Tibial artery (tissue), 4 donors: ENCODE results near the gene AP1M1.
A peak's percentile ranks its signal among the peaks of the same experiment; 100 is the strongest.

Source experiments
- DNase-seq, 2 donors: peaks; one replicate each; pipeline ENCODE4 v3.0.0-alpha.2; 2019
- H3K27ac ChIP-seq, 2 donors: fragments of 200-600 bp; sonication (generic) in 1 of 2; 1 replicate in 1 of 2; 2 replicates in 1 of 2; pipeline ENCODE4 v1.5.1; 2018 to 2019; ENCODE audit warnings: mild to moderate bottlenecking in 1 of 2
- H3K27me3 ChIP-seq, 2 donors: fragments of 200-600 bp; sonication (generic) in 1 of 2; one replicate each; pipeline versions ENCODE4 v1.5.1 to v1.6.0; 2016 to 2019
- H3K36me3 ChIP-seq, 3 donors: fragments of 200-600 bp; sonication (generic) in 2 of 3; one replicate each; pipeline ENCODE4 v1.5.1; 2016 to 2019; ENCODE audit warnings: mild to moderate bottlenecking in 2 of 3
- H3K4me1 ChIP-seq, 4 donors: fragments of 200-600 bp; sonication (generic) in 2 of 4; 1 replicate in 3 of 4; 2 replicates in 1 of 4; pipeline ENCODE4 v1.5.1; 2016 to 2019
- H3K4me3 ChIP-seq, 2 donors: fragments of 200-600 bp; sonication (generic) in 1 of 2; 1 replicate in 1 of 2; 2 replicates in 1 of 2; pipeline ENCODE4 v1.5.1; 2018 to 2019; ENCODE audit warnings: mild to moderate bottlenecking in 2 of 2
- H3K9me3 ChIP-seq, 3 donors: fragments of 200-600 bp; sonication (generic) in 1 of 3; one replicate each; pipeline ENCODE4 v1.5.1; 2016 to 2019
- CTCF ChIP-seq, 2 experiments: fragments of 200-600 bp in 1 of 2; fragments of 450-650 bp in 1 of 2; IDR thresholded peaks; one replicate each; pipeline ENCODE4 v1.5.1; 2017 to 2019; ENCODE audit warnings: antibody characterized with exemption in 2 of 2, mild to moderate bottlenecking in 1 of 2, moderate library complexity in 1 of 2
- intact Hi-C: fragments of 100-400 bp; cut with DNase I; formaldehyde crosslinking; loops from one replicate; pipeline ENCODE4 v1.15.0; 2023; ENCODE audit warnings: low total_unique reads

Gene AP1M1

GRCh38 chr19:16226184-16226591 is 28.5 kb downstream of the AP1M1 start:
- peak in 1 of 2 donors; percentile 62 for DNase-seq
- no peaks in the 10 kb centered on the region for H3K4me1 ChIP-seq
- intact Hi-C loops, result no loop called here
- H3K4me3 ChIP-seq, result no peak overlapping the region
- H3K9me3 ChIP-seq, result peaks cover under 1 to 7% (median 7%) of the 10 kb centered on the region in 3 donors
- H3K27ac ChIP-seq, result no peak overlapping the region
- no peak for TF ChIP-seq CTCF (IDR thresholded peaks at IDR 0.05)
- H3K27me3 ChIP-seq, result no peaks in the 10 kb centered on the region
- peaks cover 71 to 98% (median 97%) of the 10 kb centered on the region in 3 donors for H3K36me3 ChIP-seq

GRCh38 chr19:16226878-16227836 is 29.4 kb downstream of the AP1M1 start:
- H3K9me3 ChIP-seq, result no peaks in the 10 kb centered on the region
- H3K4me3 ChIP-seq, result no peak overlapping the region
- peak in 1 of 2 donors; percentile 62 for DNase-seq
- H3K4me1 ChIP-seq, result no peaks in the 10 kb centered on the region
- H3K36me3 ChIP-seq, result peaks cover 72 to 98% (median 97%) of the 10 kb centered on the region in 3 donors
- H3K27ac ChIP-seq, result no peak overlapping the region
- TF ChIP-seq CTCF (IDR thresholded peaks at IDR 0.05), result no peak
- intact Hi-C loops, result no loop called here
- no peaks in the 10 kb centered on the region for H3K27me3 ChIP-seq

GRCh38 chr19:16227837-16228636 is 30.3 kb downstream of the AP1M1 start:
- Histone ChIP-seq H3K4me1 (no peaks in the 10 kb centered on the region), H3K9me3 (no peaks in the 10 kb centered on the region), H3K4me3 (no peak overlapping the region), H3K36me3 (peaks cover 72 to 98% (median 97%) of the 10 kb centered on the region in 3 donors), H3K27ac (no peak overlapping the region), H3K27me3 (no peaks in the 10 kb centered on the region)
- DNase-seq, result peak in 1 of 2 donors; percentile 47
- intact Hi-C loops, result no loop called here
- TF ChIP-seq CTCF (IDR thresholded peaks at IDR 0.05), result no peak

- DNase-seq, result peak in 1 of 2 donors; percentile 44
- H3K4me3 ChIP-seq, result no peak overlapping the region
- peaks cover 72 to 98% (median 97%) of the 10 kb centered on the region in 3 donors for H3K36me3 ChIP-seq
- no peaks in the 10 kb centered on the region for H3K4me1 ChIP-seq
- H3K9me3 ChIP-seq, result no peaks in the 10 kb centered on the region
- no peak overlapping the region for H3K27ac ChIP-seq
- intact Hi-C loops, result no loop called here
- TF ChIP-seq CTCF (IDR thresholded peaks at IDR 0.05), result no peak
- no peaks in the 10 kb centered on the region for H3K27me3 ChIP-seq
These were observed 31.1 kb downstream of the AP1M1 start for GRCh38 chr19:16228637-16229321.

- peak in 1 of 2 donors; percentile 42 for DNase-seq
- peaks cover 72 to 98% (median 97%) of the 10 kb centered on the region in 3 donors for H3K36me3 ChIP-seq
These were observed 31.6 kb downstream of the AP1M1 start for GRCh38 chr19:16229322-16229641.

More at GRCh38 chr19:16229322-16229641, 31.6 kb downstream of the AP1M1 start:
- no peaks in the 10 kb centered on the region for H3K4me1 ChIP-seq
- no peak overlapping the region for H3K27ac ChIP-seq
- intact Hi-C loops, result no loop called here
- H3K4me3 ChIP-seq, result no peak overlapping the region
- no peaks in the 10 kb centered on the region for H3K9me3 ChIP-seq
- TF ChIP-seq CTCF (IDR thresholded peaks at IDR 0.05), result no peak
- H3K27me3 ChIP-seq, result no peaks in the 10 kb centered on the region
